Psoas muscle (tissue), 8 donors: ENCODE measurements around the gene RDX. TPM values are rescaled to one million over a fixed set of nuclear protein-coding genes. Genes with fewer than 3 reads are reported as not detected.

Experiments
- ATAC-seq, 4 donors: fragments of 200-7000 bp; cut with Tn5 transposase; one replicate each; pipeline ENCODE4 v1.9.1; 2020; ENCODE audit warnings: moderate library complexity in 3 of 4, mild to moderate bottlenecking in 2 of 4
- DNase-seq, 2 donors: peaks; one replicate each; pipeline ENCODE4 v3.0.0-alpha.2; 2020
- H3K27ac ChIP-seq: fragments of 200-600 bp; one replicate; pipeline ENCODE4 v1.8.0; 2022
- H3K27me3 ChIP-seq, 3 donors: fragments of 200-600 bp in 1 of 3; one replicate each; pipeline versions ENCODE4 v1.6.1 to v1.8.0; 2013 to 2022; ENCODE audit warnings: low read length in 2 of 3, mild to moderate bottlenecking in 2 of 3, moderate library complexity in 1 of 3; ENCODE audit not compliant: insufficient read depth in 3 of 3
- H3K36me3 ChIP-seq, 2 donors: fragments of 200-600 bp in 1 of 2; one replicate each; pipeline versions ENCODE4 v1.6.1 to v1.8.0; 2013 to 2022; ENCODE audit warnings: low read depth in 1 of 2, mild to moderate bottlenecking in 1 of 2, moderate library complexity in 1 of 2; ENCODE audit not compliant: insufficient read depth in 1 of 2
- H3K4me1 ChIP-seq: fragments of 200-600 bp; one replicate; pipeline ENCODE4 v1.8.0; 2022
- H3K4me3 ChIP-seq: fragments of 200-600 bp; one replicate; pipeline ENCODE4 v1.8.0; 2022; ENCODE audit warnings: mild to moderate bottlenecking
- H3K9me3 ChIP-seq: fragments of 200-600 bp; one replicate; pipeline ENCODE4 v1.8.0; 2022
- WGBS, 3 donors: extraction: QIAGEN DNeasy Blood & Tissue Kit; methylation state at CpG; one replicate each; pipeline versions ENCODE4 v1.1.6 to v1.1.7; 2013; 5-methylcytosine and 5-hydroxymethylcytosine counted together
- intact Hi-C, 2 donors: fragments of 100-400 bp; cut with DNase I; formaldehyde crosslinking; loops; one replicate each; pipeline versions ENCODE4 v1.11.0 to v1.14.2; 2022
- polyA plus RNA-seq, 3 donors: library from polyadenylated mRNA; stranded (reverse); fragments of 200-250 nt; gene quantifications; one replicate each; pipeline ENCODE4 v1.2.3, GENCODE V29; 2013
- total RNA-seq, 4 donors: library from RNA; stranded (reverse); fragmentation: NEBNext Ultra II Directional in 2 of 4; extraction: Animal tissue kit (Norgen Biotek cat#: 25700) in 2 of 4; gene quantifications; one replicate each; pipeline versions ENCODE4 v1.2.1 to v1.2.4, GENCODE V29; 2021 to 2023
- TF ChIP-seq, protein P1 (sequence below): fragments of 200-600 bp; IDR thresholded peaks from one replicate; pipeline ENCODE4 v1.8.0; 2022; ENCODE audit warnings: antibody characterized with exemption
- donor health status: healthy with polysubstance abuse.
- donor health status: DM: no; HTN: no; CAD: no; lungs with moderate emphysema.
- donor health status: Bipolar disorder and iron deficiency.
- donor health status: healthy.
- donor health status: DM: yes; HTN: yes; CAD: no.
- donor health status: DM: no; HTN: no; CAD: no.
- donor health status: DM: no; HTN: no; CAD: no.
- donor health status: DM: yes; HTN: yes; CAD: no.

Gene RDX
- total and polyA plus RNA-seq, 7 donors = 27.8 to 206 (median 115) TPM

DNA sequence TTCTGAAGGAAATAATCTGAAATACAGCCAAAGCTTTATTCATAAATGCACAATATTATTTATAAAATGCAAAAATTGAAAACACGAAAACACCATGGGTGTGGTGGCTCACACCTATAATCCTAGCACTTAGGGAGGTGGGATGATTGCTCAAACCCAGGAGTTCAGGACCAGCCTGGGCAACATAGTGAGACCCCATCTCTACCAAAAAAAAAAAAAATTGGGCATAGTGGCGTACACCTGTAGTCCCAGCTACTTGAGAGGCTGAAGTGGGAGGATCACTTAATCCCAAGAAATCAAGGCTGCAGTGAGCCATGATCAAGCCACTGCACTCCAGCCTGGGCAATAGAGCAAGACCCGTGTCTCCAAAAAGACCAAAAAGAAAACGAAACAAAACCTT lies 5.2 kb upstream of the RDX start:
- DNase-seq (no peak), ATAC-seq (no peak)
- intact Hi-C loops = no loop called here
- peaks cover 12% of the 10 kb centered on the region for H3K4me1 ChIP-seq
- H3K36me3 ChIP-seq = no peaks in the 10 kb centered on the region
- 93 to 97% (median 95%) methylated on average over 4 of the region's 4 CpGs for WGBS, 3 donors
- no peaks in the 10 kb centered on the region for H3K27me3 ChIP-seq
- TF ChIP-seq, protein P1, sequence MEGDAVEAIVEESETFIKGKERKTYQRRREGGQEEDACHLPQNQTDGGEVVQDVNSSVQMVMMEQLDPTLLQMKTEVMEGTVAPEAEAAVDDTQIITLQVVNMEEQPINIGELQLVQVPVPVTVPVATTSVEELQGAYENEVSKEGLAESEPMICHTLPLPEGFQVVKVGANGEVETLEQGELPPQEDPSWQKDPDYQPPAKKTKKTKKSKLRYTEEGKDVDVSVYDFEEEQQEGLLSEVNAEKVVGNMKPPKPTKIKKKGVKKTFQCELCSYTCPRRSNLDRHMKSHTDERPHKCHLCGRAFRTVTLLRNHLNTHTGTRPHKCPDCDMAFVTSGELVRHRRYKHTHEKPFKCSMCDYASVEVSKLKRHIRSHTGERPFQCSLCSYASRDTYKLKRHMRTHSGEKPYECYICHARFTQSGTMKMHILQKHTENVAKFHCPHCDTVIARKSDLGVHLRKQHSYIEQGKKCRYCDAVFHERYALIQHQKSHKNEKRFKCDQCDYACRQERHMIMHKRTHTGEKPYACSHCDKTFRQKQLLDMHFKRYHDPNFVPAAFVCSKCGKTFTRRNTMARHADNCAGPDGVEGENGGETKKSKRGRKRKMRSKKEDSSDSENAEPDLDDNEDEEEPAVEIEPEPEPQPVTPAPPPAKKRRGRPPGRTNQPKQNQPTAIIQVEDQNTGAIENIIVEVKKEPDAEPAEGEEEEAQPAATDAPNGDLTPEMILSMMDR = no peak
- H3K4me3 ChIP-seq = no peak overlapping the region
- H3K27ac ChIP-seq = no peak overlapping the region
- no peaks in the 10 kb centered on the region for H3K9me3 ChIP-seq

- no peak overlapping the region for H3K4me3 ChIP-seq
- WGBS, 3 donors = 97 to 98% (median 98%) methylated on average over 21 to 27 of the region's 27 CpGs
These were observed 4.6 kb upstream of the RDX start for GRCh38 chr11:110301032-110301431.

GRCh38 chr11:110299006-110299785 lies 2.8 kb upstream of the RDX start:
- no peak overlapping the region for H3K27ac ChIP-seq
- DNase-seq (no peak), ATAC-seq (no peak)
- H3K4me3 ChIP-seq = no peak overlapping the region
- TF ChIP-seq, protein P1 = no peak
- no peaks in the 10 kb centered on the region for H3K9me3 ChIP-seq
- 92 to 95% (median 93%) methylated on average over 6 of the region's 6 CpGs for WGBS, 3 donors
- no peaks in the 10 kb centered on the region for H3K36me3 ChIP-seq
- H3K27me3 ChIP-seq = no peaks in the 10 kb centered on the region
- intact Hi-C loops = loop anchor here (5.0 to 10.0 kb wide), 4 partner anchors 47 to 133 kb away; partner anchors contain the start of gene FDX1 (in 1 of the 2)
- peaks cover 16% of the 10 kb centered on the region for H3K4me1 ChIP-seq

More at GRCh38 chr11:110301032-110301431, 4.6 kb upstream of the RDX start:
- no peak for ATAC-seq
- intact Hi-C loops = no loop called here
- peaks cover 12% of the 10 kb centered on the region for H3K4me1 ChIP-seq
- no peak for DNase-seq
- TF ChIP-seq, protein P1 = no peak
- H3K27ac ChIP-seq = no peak overlapping the region
- no peaks in the 10 kb centered on the region for H3K9me3 ChIP-seq
- H3K36me3 ChIP-seq = no peaks in the 10 kb centered on the region
- no peaks in the 10 kb centered on the region for H3K27me3 ChIP-seq

DNA sequence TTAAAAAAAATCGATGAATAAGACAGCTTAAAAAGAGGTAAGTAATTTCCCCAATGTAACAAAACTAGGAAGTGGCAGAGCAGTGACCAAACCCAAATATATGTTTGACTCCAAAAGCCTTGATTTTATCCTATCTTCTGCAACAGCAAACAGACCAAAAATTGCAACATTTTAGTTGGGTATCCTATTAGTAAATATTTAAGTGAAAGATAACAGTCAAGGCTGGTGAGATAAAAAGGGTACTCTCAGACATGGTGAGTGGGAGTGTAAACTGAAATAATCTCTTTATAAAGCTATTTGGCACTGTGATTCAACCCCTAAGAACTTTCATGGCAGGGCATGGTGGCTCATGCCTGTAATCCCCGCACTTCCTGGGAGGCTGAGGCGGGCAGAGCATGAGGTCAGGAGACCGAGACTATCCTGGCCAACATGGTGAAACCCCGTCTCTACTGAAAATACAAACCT lies 1.9 kb upstream of the RDX start:
- WGBS, 3 donors = 81 to 88% (median 82%) methylated on average over 5 of the region's 5 CpGs

More for the DNA sequence above, 1.9 kb upstream of the RDX start:
- no peaks in the 10 kb centered on the region for H3K36me3 ChIP-seq
- intact Hi-C loops = loop anchor here (5.0 to 10.0 kb wide), 4 partner anchors 46 to 134 kb away; partner anchors contain the start of gene FDX1 (in 1 of the 2)
- DNase-seq = no peak
- no peaks in the 10 kb centered on the region for H3K27me3 ChIP-seq
- TF ChIP-seq, protein P1 = no peak
- ATAC-seq = no peak
- H3K4me3 ChIP-seq = no peak overlapping the region
- H3K9me3 ChIP-seq = no peaks in the 10 kb centered on the region
- H3K4me1 ChIP-seq = peaks cover 24% of the 10 kb centered on the region
- no peak overlapping the region for H3K27ac ChIP-seq
